GM12874 (cell line): ENCODE data around the gene SYT5.

ENCODE experiments used
- TF ChIP-seq, protein P1 (sequence below): IDR thresholded peaks from 2 replicates; pipeline ENCODE4 v1.5.1; 2011; ENCODE audit warnings: low read depth, mild to moderate bottlenecking, control low read depth, low read length, moderate library complexity; ENCODE audit not compliant: insufficient read depth

The SYT5 gene

GRCh38 chr19:55198651-55199050 lies 18.6 kb upstream of the SYT5 start:
- TF ChIP-seq, protein P1, sequence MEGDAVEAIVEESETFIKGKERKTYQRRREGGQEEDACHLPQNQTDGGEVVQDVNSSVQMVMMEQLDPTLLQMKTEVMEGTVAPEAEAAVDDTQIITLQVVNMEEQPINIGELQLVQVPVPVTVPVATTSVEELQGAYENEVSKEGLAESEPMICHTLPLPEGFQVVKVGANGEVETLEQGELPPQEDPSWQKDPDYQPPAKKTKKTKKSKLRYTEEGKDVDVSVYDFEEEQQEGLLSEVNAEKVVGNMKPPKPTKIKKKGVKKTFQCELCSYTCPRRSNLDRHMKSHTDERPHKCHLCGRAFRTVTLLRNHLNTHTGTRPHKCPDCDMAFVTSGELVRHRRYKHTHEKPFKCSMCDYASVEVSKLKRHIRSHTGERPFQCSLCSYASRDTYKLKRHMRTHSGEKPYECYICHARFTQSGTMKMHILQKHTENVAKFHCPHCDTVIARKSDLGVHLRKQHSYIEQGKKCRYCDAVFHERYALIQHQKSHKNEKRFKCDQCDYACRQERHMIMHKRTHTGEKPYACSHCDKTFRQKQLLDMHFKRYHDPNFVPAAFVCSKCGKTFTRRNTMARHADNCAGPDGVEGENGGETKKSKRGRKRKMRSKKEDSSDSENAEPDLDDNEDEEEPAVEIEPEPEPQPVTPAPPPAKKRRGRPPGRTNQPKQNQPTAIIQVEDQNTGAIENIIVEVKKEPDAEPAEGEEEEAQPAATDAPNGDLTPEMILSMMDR, result no peak

DNA sequence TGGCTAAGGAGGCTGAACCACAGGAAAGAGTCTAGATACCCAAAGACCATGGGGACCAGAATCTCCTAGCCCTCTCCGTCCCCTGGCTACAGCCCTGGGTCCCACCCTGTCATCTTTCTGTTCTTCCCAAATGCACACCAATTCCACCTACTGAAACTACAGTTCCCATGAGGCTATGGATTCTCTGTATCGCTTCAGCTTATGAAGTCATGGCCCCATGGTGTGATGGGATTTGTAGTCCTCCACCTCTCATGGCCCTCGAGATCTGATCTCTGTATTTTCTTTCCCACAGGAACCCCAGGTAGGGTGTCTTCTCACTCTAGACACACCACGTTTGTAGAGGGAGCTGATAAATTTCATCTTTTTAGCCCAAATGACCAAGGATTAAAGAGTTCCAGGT lies 17.4 kb upstream of the SYT5 start:
- TF ChIP-seq, protein P1, result no peak

- TF ChIP-seq, protein P1, result no peak
Measured at GRCh38 chr19:55196803-55197202, 16.7 kb upstream of the SYT5 start.

DNA sequence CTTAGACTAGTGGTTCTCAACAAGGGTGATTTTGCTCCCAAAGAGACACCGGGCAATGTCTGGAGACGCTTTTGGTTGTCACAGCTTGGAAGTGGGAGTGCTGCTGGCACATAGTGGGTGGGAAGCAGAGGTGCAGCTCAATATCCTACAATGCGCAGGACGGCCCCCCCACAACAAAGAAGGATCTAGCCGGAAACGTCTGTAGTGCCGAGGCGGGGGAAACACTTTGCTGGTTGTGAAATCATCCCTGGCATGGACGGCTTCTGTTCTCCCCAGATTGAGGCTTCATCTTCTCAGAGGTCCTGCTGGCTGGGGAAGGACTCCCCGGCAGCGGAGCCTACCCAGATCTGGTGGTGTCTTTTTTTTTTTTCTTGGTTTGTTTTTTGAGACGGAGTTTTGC lies 13.4 kb upstream of the SYT5 start:
- TF ChIP-seq, protein P1, result no peak

DNA sequence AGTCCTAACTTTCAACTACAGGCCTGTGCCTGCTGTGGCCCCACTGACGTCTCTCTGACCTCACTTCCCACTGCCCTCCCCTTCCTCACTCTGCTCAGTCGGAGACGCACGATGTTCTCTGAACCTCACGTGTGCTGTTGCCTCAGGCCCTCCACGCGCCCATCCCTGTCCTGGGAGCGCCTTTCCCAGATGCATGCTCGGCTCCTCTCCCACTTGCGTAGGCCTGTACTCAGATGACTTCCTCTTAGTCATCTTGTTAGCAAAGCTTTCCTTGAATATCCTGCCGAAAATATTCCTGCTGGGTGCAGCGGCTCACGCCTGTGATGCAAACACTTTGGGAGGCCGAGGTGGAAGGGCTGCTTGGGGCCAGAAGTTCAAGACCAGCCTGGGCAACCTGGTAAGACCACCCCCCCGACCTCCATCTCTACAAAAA lies 9.3 kb upstream of the SYT5 start:
- TF ChIP-seq, protein P1, result no peak

DNA sequence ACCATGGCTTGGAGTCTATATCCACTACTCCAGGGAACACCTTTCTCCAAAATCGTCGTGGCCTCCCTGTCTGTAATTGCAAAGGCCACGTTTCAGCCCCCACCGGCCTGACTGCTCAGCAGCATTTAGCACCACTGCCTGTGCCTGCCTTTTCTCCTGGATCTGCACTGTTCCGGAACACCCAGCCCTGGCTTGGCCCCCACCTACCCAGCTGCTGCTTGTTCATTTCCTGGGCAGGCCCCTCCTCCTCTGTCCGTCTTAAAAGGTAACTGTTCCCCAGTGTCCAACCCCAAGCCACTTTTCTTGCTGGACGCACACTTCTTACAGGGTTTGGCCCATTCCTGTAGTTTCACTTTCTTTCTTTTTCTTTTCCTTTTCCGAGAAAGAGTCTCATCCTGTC lies 8.5 kb upstream of the SYT5 start:
- TF ChIP-seq, protein P1, result no peak

DNA sequence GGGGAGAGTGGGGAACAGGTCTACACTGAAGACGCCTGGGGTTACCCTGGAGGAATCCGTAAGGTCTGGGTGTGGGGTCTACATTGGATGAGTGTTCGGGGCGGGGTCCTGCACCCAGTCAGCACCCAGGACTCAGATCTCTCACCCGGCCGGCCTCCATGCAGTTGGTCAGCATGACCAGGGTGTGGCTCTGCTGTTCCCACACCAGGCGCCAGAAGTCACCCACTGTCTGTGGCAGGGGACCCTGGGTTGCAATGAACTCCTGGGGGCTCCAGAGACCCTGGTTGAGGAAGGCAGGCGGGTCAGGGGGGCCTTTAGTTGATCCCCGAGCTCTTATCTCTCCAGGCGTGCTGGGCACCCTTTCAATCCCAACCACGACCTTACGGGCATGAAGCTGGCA lies 6.0 kb upstream of the SYT5 start:
- TF ChIP-seq, protein P1, result no peak

- TF ChIP-seq, protein P1, result no peak
Measured at GRCh38 chr19:55181740-55182139, 1.7 kb upstream of the SYT5 start.
